Measurements from ENCODE around the gene TBX18.

TBX18 gene

DNA sequence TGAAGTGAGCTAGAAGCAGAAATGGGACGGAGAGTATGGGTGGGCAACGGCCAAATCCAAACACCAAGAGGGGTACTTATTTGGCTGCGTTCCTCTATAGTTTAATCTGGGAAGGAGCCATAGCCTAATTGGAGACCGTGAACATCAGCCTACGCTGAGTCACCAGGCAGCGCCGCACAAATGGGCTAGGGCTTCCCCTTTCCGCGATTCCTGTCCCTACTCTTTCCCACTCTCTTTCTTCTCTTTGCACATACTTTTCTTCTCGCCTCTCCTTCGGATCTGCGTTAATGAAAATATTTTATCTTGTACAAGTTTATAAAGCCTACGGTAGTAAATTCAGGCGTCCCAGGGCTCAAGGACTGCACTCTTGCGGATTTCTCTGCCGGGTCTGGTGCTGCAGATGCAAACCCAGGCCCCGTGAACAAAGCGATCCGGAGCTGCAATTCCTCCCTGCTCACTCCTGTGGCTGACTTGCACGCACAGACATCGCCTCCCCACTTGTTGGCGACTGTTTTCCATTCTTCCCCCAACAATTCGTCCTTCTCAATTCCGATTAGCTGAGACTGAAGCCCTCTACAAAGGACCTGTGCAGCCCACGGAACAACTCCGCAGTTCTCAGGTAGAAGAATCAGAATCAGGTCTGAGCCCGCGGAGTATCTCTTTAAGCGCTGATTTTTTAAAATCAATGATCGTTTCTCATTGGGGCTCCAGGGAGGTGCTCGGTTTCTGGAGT, 4.2 kb upstream of the TBX18 start (continued):
- TF ChIP-seq EGR2 (tag by site-specific recombination; IDR thresholded peaks at IDR 0.05; ENCODE audit: low read depth) (no peak), ZNF561 (tag by site-specific recombination; IDR thresholded peaks at IDR 0.05; ENCODE audit: borderline replicate concordance) (peak; percentile 61), ZNF658 (tag by site-specific recombination; IDR thresholded peaks at IDR 0.05) (no peak), ZNF16 (tag by site-specific recombination; IDR thresholded peaks at IDR 0.05; ENCODE audit: low read depth) (no peak), MZF1 (tag by site-specific recombination; IDR thresholded peaks at IDR 0.05; ENCODE audit: borderline replicate concordance) (peak; percentile 99), ZBTB21 (tag by site-specific recombination; IDR thresholded peaks at IDR 0.05) (no peak), ZBTB48 (tag by site-specific recombination; IDR thresholded peaks at IDR 0.05) (peak; percentile 83; the same call in 1 of the 2 replicates), ZNF596 (tag by site-specific recombination; IDR thresholded peaks at IDR 0.05) (no peak), SCRT2 (tag by site-specific recombination; IDR thresholded peaks at IDR 0.05) (peak; percentile 99), ZNF114 (tag by site-specific recombination; IDR thresholded peaks at IDR 0.05) (no peak), ZNF629 (tag by site-specific recombination; IDR thresholded peaks at IDR 0.05) (no peak), ZNF184 (tag by site-specific recombination; IDR thresholded peaks at IDR 0.05) (no peak), HOXA7 (CRISPR knock-in tag; IDR thresholded peaks at IDR 0.05; ENCODE audit: borderline replicate concordance) (no peak), ZNF311 (tag by site-specific recombination; IDR thresholded peaks at IDR 0.05; ENCODE audit: borderline replicate concordance) (no peak), ZNF610 (tag by site-specific recombination; IDR thresholded peaks at IDR 0.05; ENCODE audit: borderline replicate concordance) (no peak), ZNF791 (tag by site-specific recombination; IDR thresholded peaks at IDR 0.05) (no peak), ZNF529 (tag by site-specific recombination; IDR thresholded peaks at IDR 0.05; ENCODE audit: insufficient replicate concordance) (no peak), FEZF1 (tag by site-specific recombination; IDR thresholded peaks at IDR 0.05) (no peak), ZNF501 (tag by site-specific recombination; IDR thresholded peaks at IDR 0.05) (0 out of 2 replicates have a peak, but pooled peaks have one; percentile 64), ZNF654 (tag by site-specific recombination; IDR thresholded peaks at IDR 0.05; ENCODE audit: low read depth) (no peak), ZNF146 (tag by site-specific recombination; IDR thresholded peaks at IDR 0.05) (no peak)
- TF ChIP-seq, protein P1, sequence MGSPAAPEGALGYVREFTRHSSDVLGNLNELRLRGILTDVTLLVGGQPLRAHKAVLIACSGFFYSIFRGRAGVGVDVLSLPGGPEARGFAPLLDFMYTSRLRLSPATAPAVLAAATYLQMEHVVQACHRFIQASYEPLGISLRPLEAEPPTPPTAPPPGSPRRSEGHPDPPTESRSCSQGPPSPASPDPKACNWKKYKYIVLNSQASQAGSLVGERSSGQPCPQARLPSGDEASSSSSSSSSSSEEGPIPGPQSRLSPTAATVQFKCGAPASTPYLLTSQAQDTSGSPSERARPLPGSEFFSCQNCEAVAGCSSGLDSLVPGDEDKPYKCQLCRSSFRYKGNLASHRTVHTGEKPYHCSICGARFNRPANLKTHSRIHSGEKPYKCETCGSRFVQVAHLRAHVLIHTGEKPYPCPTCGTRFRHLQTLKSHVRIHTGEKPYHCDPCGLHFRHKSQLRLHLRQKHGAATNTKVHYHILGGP (tag by site-specific recombination; IDR thresholded peaks at IDR 0.05): no peak
- TF ChIP-seq, protein P2, sequence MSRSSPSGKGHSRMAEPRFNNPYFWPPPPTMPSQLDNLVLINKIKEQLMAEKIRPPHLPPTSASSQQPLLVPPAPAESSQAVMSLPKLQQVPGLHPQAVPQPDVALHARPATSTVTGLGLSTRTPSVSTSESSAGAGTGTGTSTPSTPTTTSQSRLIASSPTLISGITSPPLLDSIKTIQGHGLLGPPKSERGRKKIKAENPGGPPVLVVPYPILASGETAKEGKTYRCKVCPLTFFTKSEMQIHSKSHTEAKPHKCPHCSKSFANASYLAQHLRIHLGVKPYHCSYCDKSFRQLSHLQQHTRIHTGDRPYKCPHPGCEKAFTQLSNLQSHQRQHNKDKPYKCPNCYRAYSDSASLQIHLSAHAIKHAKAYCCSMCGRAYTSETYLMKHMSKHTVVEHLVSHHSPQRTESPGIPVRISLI (tag by site-specific recombination; IDR thresholded peaks at IDR 0.05): no peak
- TF ChIP-seq, protein P3, sequence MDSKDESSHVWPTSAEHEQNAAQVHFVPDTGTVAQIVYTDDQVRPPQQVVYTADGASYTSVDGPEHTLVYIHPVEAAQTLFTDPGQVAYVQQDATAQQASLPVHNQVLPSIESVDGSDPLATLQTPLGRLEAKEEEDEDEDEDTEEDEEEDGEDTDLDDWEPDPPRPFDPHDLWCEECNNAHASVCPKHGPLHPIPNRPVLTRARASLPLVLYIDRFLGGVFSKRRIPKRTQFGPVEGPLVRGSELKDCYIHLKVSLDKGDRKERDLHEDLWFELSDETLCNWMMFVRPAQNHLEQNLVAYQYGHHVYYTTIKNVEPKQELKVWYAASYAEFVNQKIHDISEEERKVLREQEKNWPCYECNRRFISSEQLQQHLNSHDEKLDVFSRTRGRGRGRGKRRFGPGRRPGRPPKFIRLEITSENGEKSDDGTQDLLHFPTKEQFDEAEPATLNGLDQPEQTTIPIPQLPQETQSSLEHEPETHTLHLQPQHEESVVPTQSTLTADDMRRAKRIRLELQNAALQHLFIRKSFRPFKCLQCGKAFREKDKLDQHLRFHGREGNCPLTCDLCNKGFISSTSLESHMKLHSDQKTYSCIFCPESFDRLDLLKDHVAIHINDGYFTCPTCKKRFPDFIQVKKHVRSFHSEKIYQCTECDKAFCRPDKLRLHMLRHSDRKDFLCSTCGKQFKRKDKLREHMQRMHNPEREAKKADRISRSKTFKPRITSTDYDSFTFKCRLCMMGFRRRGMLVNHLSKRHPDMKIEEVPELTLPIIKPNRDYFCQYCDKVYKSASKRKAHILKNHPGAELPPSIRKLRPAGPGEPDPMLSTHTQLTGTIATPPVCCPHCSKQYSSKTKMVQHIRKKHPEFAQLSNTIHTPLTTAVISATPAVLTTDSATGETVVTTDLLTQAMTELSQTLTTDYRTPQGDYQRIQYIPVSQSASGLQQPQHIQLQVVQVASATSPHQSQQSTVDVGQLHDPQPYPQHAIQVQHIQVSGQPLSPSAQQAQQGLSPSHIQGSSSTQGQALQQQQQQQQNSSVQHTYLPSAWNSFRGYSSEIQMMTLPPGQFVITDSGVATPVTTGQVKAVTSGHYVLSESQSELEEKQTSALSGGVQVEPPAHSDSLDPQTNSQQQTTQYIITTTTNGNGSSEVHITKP (tag by site-specific recombination; IDR thresholded peaks at IDR 0.05): peak; percentile 81
- TF ChIP-seq, protein P4, sequence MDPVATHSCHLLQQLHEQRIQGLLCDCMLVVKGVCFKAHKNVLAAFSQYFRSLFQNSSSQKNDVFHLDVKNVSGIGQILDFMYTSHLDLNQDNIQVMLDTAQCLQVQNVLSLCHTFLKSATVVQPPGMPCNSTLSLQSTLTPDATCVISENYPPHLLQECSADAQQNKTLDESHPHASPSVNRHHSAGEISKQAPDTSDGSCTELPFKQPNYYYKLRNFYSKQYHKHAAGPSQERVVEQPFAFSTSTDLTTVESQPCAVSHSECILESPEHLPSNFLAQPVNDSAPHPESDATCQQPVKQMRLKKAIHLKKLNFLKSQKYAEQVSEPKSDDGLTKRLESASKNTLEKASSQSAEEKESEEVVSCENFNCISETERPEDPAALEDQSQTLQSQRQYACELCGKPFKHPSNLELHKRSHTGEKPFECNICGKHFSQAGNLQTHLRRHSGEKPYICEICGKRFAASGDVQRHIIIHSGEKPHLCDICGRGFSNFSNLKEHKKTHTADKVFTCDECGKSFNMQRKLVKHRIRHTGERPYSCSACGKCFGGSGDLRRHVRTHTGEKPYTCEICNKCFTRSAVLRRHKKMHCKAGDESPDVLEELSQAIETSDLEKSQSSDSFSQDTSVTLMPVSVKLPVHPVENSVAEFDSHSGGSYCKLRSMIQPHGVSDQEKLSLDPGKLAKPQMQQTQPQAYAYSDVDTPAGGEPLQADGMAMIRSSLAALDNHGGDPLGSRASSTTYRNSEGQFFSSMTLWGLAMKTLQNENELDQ (tag by site-specific recombination; IDR thresholded peaks at IDR 0.05; ENCODE audit: low read depth): no peak
- TF ChIP-seq, protein P5, sequence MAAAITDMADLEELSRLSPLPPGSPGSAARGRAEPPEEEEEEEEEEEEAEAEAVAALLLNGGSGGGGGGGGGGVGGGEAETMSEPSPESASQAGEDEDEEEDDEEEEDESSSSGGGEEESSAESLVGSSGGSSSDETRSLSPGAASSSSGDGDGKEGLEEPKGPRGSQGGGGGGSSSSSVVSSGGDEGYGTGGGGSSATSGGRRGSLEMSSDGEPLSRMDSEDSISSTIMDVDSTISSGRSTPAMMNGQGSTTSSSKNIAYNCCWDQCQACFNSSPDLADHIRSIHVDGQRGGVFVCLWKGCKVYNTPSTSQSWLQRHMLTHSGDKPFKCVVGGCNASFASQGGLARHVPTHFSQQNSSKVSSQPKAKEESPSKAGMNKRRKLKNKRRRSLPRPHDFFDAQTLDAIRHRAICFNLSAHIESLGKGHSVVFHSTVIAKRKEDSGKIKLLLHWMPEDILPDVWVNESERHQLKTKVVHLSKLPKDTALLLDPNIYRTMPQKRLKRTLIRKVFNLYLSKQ (tag by site-specific recombination; IDR thresholded peaks at IDR 0.05; ENCODE audit: borderline replicate concordance): no peak
- TF ChIP-seq, protein P6, sequence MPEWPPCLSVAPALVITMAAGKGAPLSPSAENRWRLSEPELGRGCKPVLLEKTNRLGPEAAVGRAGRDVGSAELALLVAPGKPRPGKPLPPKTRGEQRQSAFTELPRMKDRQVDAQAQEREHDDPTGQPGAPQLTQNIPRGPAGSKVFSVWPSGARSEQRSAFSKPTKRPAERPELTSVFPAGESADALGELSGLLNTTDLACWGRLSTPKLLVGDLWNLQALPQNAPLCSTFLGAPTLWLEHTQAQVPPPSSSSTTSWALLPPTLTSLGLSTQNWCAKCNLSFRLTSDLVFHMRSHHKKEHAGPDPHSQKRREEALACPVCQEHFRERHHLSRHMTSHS (tag by site-specific recombination; IDR thresholded peaks at IDR 0.05): no peak
